RPMI8226 (cell line): ENCODE results near the gene ATP5MG.
"Not testable (repeated sequence)": the region's sequence is repeated elsewhere in the genome, so short reads cannot be mapped to it uniquely, and the experiment has no call there.

Experiments used
- DNase-seq: peaks from one replicate; pipeline ENCODE4 v3.0.0-alpha.2; 2015

The ATP5MG gene

GRCh38 chr11:118401151-118401879 is at the start of gene ATP5MG:
Gene ATP5MG, plus strand, starts transcription at chr11:118401606. Its CDS starts 60 bp downstream, at chr11:118401666.
- peak; percentile 97 for DNase-seq

GRCh38 chr11:118353084-118353710 is 48.2 kb upstream of the ATP5MG start:
- peak; percentile 38 for DNase-seq

DNA sequence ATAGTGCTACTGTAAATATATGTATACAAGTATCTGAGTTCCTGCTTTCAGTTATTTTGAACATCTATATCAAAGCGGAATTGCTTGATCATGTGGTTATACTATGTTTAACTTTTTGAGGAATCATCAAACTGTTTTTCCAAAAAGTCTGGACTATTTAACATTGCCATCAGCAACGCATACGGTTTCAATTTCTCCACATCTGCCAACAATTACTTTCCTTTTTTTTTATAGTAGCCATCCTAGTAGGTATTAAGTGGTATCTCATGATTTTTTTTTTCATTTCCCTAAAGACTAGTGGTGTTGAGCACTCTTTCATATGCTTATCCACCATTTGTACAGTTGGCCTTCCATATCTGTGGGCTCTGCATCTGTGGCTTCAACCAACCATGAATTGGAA is 43.3 kb upstream of the ATP5MG start:
- DNase-seq = no peak

- peak; percentile 99 for DNase-seq
These were observed 42.0 kb upstream of the ATP5MG start, which contains the start of gene UBE4A for GRCh38 chr11:118359295-118359958. Gene UBE4A, plus strand, starts transcription at chr11:118359600. Its CDS starts 5,481 bp downstream, at chr11:118365081.

DNA sequence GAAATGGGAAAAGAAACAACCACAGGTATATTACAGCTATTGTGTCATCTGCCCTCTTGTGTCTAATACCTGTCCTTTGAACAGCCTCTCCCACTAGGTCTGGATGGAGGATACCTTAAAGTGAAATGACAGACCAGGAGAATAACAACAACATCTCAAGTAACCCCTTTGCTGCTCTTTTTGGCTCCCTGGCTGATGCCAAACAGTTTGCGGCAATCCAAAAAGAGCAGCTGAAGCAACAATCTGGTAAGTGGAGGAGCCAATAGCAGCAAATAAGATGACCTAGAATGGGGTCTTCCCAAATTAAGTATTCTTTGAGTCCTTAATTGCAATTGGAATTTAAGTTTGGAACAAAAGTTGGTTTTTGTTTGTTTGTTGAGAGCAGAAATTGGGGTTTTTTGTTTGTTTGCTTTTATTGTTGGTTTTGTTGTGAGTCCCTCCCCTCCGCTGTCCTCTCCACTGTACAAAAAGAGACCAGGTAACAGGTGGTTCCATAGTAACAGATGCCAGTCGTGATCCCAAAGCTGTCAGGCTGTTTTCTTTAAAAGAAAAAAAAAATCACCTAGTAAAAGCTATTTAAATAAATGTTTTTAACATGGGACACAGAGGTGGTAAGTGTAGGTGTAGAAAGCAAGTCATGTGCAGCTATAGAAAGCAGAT is 36.3 kb upstream of the ATP5MG start:
- DNase-seq = no peak

DNA sequence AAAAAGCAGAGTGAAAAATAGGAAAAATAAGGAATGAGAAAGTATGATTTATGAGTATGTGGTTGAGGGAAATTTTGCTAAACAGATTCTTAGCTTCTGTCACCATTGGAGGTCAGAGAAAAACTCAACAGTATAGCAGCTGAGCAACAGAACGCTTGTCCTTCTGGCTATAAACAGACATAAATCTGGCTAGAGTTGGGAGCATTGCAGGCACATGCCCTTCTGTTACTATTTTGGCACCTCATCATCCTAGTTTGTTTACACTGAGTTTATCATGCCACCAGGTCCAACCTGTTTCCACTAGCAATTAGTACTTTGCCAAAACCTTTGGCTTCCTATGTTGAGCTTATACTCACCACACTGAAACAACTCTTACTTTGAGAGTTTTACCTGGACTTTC is 35.1 kb upstream of the ATP5MG start:
- no peak for DNase-seq

- DNase-seq = no peak
These were observed 30.6 kb upstream of the ATP5MG start for GRCh38 chr11:118370774-118371173.

DNA sequence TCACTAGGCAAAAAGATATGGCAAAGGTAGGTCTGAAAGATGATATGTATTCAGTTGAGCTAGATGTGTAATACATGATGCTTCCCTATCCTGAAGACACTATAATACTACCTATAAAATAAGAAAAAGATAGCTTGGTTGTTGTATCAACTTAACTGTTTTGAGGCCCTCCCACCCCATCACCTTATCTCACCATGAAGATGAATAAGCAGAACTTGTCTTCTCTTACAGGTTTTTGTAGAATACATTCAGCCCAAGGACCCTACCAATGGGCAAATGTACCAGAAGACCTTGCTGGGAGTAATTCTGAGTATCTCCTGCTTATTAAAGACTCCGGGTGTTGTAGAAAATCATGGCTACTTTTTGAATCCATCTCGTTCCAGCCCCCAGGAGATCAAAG is 28.1 kb upstream of the ATP5MG start:
- DNase-seq = no peak

- DNase-seq = no peak
These were observed 27.5 kb upstream of the ATP5MG start for GRCh38 chr11:118373871-118374270.

DNA sequence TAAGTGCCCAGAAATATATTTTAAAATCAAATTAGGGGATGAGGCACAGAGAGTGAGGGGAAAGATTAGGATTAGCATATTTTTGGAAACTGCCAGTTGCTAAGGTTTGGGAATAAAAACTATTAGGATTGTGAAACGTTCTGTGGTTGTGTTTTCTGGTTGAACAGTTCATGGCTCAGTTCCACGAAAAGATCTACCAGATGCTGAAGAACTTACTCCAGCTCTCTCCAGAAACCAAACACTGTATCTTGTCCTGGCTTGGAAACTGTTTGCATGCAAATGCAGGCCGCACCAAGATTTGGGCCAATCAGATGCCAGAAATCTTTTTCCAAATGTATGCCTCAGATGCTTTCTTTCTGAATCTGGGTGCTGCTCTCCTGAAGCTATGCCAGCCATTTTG is 26.7 kb upstream of the ATP5MG start:
- DNase-seq = no peak

GRCh38 chr11:118375978-118376377 is 25.4 kb upstream of the ATP5MG start:
- no peak for DNase-seq

GRCh38 chr11:118379497-118379896 is 21.9 kb upstream of the ATP5MG start:
- DNase-seq = no peak

GRCh38 chr11:118380571-118380970 is 20.8 kb upstream of the ATP5MG start:
- no peak for DNase-seq

DNA sequence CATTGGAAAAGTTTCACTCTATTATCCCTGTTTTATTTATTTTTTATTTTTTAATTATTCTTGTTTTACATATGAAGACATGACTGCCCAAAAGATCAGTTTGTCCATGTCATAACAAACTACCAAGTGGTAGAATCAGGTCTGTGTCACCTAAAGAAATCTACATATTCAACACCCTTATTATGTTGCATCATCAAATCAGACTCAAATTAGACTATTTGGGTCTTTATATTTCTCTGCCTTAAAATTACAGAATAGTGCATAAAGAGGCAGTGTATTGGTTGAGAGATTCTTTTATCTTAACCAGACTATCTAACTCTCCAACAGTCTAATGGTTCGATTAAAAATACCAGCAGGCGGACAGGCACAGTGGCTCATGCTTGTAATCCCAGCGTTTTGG is 18.5 kb upstream of the ATP5MG start:
- DNase-seq = no peak

- DNase-seq = no peak
These were observed 17.7 kb upstream of the ATP5MG start for GRCh38 chr11:118383657-118384056.

GRCh38 chr11:118396097-118396501 is 5.3 kb upstream of the ATP5MG start:
- DNase-seq = no peak

DNA sequence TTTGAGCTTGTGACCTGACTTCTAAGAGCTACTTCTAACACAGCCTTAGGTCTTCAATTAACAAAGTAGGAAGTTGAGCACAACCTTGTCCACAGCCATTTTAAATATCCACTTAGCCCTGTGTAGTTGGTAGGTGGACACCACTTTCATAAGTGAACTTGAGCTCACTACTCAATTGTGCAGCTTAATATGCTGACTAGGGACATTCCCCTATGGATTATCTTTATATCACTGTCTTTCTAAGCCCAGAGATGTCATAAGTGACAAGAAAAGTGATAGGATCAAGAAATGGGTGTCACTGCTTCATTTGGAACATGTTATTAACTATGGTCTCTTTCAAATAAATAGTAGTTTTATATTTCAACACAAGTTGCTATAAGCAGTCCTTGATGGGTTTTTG is 4.0 kb upstream of the ATP5MG start:
- no peak for DNase-seq

- no peak for DNase-seq
These were observed 2.4 kb upstream of the ATP5MG start for GRCh38 chr11:118398791-118399559.

GRCh38 chr11:118401880-118402590 is 629 bp downstream of the ATP5MG start:
- DNase-seq = no peak

- DNase-seq = not testable (repeated sequence)
These were observed 1.2 kb downstream of the ATP5MG start for GRCh38 chr11:118402594-118402993.

DNA sequence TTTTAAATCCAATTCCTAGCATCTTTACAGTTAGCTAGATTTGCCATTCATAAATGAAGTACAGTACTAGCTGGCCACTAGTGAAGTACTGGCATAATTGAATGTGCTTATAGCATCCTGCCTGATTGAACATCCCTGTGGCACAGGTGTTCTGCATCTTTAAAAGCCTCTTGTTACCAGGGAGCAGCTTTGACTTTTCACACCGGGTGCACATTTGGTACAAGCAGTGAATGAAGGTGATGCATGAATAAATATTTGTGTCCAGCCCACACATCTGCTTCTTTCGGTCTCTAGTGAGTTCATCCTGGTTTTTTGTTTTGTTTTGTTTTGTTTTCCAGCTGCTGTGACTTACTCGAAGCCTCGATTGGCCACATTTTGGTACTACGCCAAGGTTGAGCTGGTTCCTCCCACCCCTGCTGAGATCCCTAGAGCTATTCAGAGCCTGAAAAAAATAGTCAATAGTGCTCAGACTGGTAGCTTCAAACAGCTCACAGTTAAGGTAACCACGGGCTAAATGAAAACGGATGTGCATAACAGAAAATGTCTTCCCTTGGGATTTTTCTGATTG is 5.3 kb downstream of the ATP5MG start:
- DNase-seq = no peak
